PC-3 (cell line): ENCODE data around the gene IFI27L2.

Source experiments
- EZH2phosphoT487 ChIP-seq: fragments of 300-600 bp; sonication (generic); IDR thresholded peaks from 2 replicates; pipeline ENCODE4 v1.6.1; 2018; ENCODE audit warnings: mild to moderate bottlenecking, antibody characterized with exemption, low read length, borderline replicate concordance
- TF ChIP-seq, protein P1 (sequence below): fragments of 300-600 bp; sonication (generic); conservative IDR thresholded peaks from 2 replicates; pipeline ENCODE4 v1.5.1; 2017; ENCODE audit warnings: antibody characterized with exemption, low read depth, mild to moderate bottlenecking, low read length

- no peak for TF ChIP-seq EZH2phosphoT487
- TF ChIP-seq, protein P1, sequence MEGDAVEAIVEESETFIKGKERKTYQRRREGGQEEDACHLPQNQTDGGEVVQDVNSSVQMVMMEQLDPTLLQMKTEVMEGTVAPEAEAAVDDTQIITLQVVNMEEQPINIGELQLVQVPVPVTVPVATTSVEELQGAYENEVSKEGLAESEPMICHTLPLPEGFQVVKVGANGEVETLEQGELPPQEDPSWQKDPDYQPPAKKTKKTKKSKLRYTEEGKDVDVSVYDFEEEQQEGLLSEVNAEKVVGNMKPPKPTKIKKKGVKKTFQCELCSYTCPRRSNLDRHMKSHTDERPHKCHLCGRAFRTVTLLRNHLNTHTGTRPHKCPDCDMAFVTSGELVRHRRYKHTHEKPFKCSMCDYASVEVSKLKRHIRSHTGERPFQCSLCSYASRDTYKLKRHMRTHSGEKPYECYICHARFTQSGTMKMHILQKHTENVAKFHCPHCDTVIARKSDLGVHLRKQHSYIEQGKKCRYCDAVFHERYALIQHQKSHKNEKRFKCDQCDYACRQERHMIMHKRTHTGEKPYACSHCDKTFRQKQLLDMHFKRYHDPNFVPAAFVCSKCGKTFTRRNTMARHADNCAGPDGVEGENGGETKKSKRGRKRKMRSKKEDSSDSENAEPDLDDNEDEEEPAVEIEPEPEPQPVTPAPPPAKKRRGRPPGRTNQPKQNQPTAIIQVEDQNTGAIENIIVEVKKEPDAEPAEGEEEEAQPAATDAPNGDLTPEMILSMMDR, result no peak
Observed at GRCh38 chr14:94116701-94117100, 12.7 kb downstream of the IFI27L2 start.
